Astrocyte of the cerebellum (primary cell): ENCODE data around the gene HOXA13.

Experiments
- DNase-seq: peaks from one replicate; pipeline ENCODE4 v3.0.0-alpha.2; 2011; ENCODE audit warnings: low read depth
- H3K4me3 ChIP-seq: 2 replicates; pipeline ENCODE4 v1.5.1; 2011; ENCODE audit warnings: mild to moderate bottlenecking, low read depth, low read length, moderate library complexity
- CTCF ChIP-seq: IDR thresholded peaks from 2 replicates; pipeline ENCODE4 v1.5.1; 2012; ENCODE audit warnings: low read length, low read depth, moderate library complexity, mild to moderate bottlenecking; ENCODE audit errors: missing control alignments
- in situ Hi-C: cut with HindIII; loops from 2 replicates; pipeline ENCODE4 v1.10.0; 2017; ENCODE audit warnings: low sequenced_read_pairs

Gene HOXA13

DNA sequence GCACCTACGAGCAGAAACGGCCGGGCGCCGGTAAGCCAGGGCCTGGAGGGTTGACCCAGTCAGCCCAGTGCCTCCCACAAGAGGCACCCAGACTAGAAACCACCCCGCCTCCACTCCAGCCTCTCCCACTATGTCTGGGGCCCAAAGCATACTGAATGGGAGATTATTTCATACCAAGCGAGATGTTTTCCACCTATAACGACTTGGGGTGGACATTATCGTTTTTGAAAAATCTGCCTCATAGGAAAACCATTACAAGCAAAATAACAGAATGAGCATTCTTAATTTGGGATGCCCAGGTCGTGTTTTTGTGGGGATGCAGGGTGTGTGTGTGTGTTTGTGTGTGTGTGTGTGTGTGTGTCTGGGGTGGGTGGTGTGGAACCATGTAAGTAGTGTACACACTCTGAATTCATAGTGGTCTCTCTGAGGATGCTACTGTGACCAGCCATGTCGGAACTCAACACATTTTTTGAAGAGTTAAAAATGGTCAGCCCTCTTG is 53.9 kb downstream of the HOXA13 start:
- in situ Hi-C loops = no loop called here
- TF ChIP-seq CTCF = no peak
- no peak overlapping the region for H3K4me3 ChIP-seq
- no peak for DNase-seq

GRCh38 chr7:27145165-27145913 is 54.6 kb downstream of the HOXA13 start:
- no peak overlapping the region for H3K4me3 ChIP-seq
- in situ Hi-C loops = no loop called here
- no peak for TF ChIP-seq CTCF
- no peak for DNase-seq

DNA sequence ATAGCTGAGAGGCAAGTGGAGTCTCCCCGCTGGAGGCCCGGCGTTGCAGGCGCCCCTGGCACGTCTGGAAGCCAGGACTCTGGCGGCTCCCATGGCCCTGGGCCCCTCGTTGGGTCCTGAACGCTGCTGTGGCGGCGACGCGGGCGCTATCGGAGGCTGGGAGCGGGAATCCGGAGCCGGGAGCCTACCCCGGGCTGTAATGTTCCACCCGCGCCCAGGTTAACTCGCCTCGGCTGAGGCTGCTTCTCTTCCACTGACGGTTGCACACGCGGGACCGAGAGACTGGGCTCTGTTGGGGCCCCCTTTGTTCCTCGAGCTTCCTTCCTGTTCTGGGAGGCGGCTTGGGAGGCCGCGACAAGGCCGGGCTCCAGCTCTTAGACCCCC is 55.1 kb downstream of the HOXA13 start:
- no peak overlapping the region for H3K4me3 ChIP-seq
- DNase-seq = no peak
- in situ Hi-C loops = no loop called here
- TF ChIP-seq CTCF = no peak
